Right lobe of liver (tissue), 4 donors: Measurements from ENCODE around the gene DNMT3A.

ENCODE experiments used
- CTCF ChIP-seq, 4 donors: fragments of 200-600 bp in 3 of 4; fragments of 450-650 bp in 1 of 4; IDR thresholded peaks; one replicate each; pipeline versions ENCODE4 v1.5.1 to v1.8.0; 2016 to 2022; ENCODE audit warnings: antibody characterized with exemption in 4 of 4, mild to moderate bottlenecking in 2 of 4
- POLR2A ChIP-seq: fragments of 450-650 bp; IDR thresholded peaks from one replicate; pipeline ENCODE4 v1.6.1; 2017; ENCODE audit warnings: antibody characterized with exemption, mild to moderate bottlenecking
- donor health status: DM: no; HTN: no; CAD: no.
- donor health status: DM: no; HTN: no; CAD: no.
- donor health status: DM: no; HTN: yes; CAD: no.

GRCh38 chr2:25324251-25324650 is 17.5 kb downstream of the DNMT3A start:
- TF ChIP-seq CTCF (IDR thresholded peaks at IDR 0.05) = no peak
- no peak for TF ChIP-seq POLR2A
